Activated CD8-positive, alpha-beta memory T cell treated with anti-CD3 and anti-CD28 coated beads, Interleukin-2, amount 50 U/mL, for 1 hour (primary cell): Measurements from ENCODE around the gene RNF32.

ENCODE experiments used
- DNase-seq: peaks from one replicate; pipeline ENCODE4 v3.0.0-alpha.2; 2020; ENCODE audit errors: extremely low read depth

The RNF32 gene

DNA sequence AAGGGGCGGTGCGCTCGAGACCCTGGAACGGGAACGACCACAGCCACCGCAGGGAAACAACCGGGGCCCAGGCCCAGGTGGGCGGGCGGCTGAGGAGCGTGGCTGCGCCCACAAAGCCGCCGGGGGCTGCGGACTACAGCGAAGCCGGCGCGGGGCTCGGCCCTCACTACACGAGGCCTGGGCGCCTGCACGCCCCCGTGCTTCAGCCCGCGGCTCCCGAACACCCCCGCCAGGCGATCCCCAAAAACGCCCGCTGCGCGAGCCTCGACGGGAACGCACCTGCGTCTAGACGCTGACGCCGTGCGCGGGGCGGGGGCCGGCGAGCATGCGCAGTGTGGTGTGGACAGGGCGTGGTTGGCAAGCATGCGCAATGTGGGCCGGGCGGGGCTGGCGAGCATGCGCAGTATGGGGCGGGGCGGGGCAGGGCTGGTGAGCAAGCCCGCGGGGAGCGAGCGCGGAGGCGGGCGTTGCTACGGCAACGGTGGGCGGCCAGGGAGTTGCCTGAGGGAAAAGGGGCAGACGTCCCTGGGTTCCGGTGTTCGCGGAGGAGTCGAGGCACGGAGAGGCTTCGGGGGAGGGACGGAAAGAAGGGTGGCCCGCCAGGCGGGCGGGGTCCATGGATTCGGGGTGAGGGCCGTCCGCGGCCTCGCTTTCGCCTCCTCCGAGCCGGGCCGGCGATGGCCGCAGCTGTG, at the start of gene RNF32:
RNF32 (plus strand) TSS at position 518 of the 692 bp plus-strand sequence. CDS start 3,104 bp downstream, outside the sequence.
- peak; percentile 75 for DNase-seq

DNA sequence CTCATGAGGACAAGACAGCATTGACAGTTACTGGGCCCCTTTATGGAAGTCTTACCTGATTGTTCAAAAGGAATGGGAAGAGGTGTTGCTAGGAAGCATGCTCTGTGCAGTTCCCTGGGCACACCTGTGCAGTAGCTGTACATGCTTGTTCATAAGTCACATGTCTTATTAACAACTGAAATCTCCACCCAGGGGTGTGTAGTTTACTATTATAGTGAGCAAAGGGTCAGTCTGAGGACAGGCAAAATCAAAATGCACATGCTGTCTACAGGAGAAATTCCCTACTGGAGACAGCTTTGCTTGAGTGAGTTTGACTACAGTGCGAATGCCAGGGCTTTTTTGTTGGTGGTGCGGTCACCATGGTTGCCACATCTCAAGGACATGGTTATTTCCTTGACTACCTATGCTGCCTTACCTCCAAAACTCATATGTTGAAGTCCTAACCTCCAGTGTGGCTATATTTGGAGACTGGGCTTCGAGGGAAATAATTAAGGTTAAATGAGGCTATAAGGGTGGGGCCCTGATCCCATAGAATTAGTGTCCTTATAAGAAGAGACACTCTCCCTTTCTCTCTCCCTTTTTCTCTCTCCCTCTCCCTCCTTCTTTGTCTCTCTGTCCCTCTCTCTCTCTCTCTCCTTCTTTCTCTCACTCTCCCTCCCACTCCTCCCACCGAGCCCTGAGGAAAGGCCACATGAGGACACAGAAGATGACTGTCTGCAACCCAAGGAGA, 48.3 kb upstream of the RNF32 start:
- DNase-seq, result no peak

DNA sequence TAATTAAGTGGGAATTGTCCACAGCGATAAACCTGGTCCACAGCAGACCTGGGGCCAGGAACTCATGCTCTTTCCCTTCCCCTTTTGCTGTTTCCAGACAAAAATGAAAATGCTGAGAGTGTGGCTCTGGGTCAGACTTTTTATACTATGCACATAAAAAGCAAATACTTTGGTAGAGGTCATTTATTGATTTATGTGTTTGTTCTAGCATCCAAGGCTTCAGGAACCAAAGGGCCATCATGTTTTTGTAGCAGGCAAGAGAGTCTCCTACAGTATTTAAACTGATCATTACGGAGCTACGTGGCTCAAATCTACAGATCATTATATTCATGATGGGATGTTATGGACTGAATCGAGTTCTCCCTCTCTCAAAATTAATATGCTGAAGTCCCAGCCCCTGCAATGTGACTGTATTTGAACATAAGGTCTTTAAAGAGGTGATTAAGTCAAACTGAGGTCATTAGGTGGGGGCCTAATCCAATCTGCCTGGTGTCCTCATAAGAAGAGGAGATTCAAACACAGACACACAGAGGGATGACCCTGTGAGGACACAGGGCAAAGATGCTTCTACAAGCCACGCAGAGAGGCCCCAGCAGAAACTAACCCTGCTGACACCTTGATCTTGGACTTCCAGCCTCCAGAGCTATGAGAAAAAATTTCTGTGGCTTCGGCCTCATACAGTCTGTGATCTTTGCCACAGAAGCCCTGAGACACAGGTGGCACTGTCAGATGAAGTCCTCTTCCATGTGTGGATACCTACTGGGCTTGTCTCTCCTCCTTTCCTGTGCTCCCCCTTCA, 46.1 kb upstream of the RNF32 start:
- DNase-seq, result no peak

DNA sequence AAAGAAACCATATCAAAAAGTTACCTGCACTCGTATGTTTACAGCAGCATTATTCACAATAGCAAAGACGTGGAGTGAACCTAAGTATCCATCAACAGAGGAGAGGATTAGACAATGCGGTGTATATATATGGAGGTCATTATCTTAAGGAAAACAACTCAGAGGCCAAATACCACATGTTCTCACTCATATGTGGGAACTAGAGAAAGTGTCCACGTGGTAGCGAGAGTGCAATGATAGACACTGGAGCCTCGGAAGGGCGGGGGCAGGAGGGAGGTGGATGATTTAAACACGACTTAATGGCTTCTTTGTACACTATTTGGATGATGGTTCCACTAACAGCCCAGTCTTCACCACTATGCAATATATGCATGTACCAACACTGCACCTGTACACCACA, 40.1 kb upstream of the RNF32 start:
- no peak for DNase-seq

DNA sequence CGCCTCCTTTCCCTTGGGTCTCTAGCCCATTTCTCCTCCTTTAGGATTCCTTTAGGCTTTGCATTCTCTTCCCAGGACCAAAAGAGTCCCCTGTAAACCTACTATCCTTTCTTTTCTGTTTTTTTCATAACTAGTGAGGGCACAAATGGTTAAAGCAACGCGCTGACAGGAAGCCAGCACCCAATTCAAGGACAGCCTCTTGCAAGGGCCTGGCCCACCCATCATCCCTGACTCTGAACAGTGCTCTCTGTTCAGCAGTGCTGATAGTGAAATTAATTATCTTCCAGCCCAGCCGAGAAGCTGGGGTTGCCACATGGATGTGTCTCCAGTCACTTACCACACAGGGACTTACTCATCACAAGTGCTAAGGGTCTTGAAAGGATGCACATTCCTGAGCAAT, 38.3 kb upstream of the RNF32 start:
- DNase-seq, result no peak

DNA sequence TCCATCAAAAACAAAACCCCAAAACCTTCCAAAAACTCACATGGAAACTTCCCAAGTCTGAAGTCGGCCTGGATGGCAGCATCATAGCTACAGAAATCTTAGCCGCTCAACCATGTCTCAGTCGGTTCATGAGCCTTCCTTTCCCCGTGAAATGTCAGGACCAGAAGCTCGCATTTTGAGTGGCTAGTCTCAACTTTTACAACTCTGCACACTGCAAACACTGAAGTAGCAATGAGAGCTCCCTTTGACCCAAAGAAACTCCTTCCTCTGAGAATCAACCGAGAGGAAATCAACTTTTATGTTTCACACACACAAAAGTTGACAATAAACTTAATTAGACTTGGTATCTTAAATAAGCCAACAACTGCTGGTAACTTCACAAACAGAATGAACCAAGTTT, 37.6 kb upstream of the RNF32 start:
- no peak for DNase-seq

DNA sequence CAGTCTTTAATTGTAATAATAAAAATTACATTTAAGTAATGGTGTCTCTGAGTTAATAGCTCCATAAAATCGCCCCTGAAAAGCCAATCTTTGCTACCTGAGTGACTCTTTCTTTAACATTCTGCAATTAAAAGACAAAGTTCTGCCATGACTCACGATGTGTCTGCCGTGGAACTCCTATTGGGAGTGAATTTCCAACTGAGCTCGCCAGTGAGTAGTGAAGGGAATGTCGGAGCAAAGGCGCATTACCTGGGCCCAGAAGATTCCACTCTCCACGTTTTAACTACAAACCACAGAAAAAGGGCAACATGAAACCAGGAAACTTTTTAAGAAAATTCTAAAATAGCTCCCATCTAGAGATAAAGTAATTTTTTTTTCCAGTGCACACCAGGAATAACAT, 36.9 kb upstream of the RNF32 start:
- no peak for DNase-seq

DNA sequence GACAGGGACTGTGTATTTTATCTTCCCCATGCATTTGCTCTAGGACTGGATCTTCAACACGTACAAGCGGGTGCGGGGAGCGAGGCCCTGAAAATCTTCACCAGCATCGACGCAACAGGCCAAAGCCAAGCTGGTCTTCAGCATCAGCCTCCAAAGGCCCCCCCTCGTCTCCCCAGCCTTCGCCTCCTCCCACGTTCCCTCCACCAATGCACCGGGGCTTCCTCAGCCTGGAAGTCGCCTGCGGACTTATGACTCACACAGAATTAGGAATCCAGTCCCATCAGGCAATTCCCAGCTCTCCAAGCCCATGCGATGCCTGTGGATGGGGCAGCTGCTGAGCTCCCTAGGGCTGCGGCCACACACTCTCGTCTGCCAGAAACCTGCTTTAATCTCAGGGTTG, 36.3 kb upstream of the RNF32 start:
- no peak for DNase-seq

DNA sequence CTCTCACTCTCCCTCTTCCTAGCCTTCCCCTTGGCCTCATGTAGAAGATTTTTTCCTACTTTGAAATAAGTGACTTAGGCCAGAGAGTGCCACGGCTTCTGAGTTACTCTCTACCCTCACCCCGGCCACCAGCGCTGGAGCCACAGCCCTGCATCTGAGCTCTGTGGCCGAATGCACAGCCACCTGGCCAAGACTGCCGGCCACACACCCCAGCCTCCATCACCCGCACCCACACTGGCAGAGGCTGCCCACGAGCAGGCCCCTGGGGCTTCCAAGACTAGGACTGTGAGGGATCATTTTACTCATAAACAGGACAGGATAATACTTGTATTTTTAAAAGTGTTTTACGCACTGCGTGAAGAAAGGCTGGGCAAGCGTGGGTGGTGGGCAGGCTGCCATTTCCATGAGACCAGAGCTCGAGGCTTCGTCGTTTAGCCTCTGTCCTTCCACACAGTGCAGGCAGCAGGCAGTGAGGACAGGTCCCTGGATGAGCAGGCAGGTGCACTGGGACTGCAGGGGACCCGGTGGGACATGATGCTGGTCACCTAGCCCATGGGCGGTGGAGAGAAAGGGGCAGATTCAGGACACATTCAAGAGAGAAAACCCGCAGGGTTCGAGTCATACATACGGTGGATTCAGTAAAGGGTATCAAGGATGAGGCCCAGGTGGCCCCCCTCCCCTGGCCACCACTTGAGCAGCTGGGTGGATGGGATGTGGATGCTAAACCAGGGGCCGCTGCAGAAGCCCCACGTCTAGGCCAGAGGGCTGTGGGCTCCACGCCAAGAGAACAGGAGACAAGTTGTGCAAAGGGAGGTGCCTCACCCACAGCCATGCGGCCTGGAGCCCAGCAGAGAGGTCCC, 35.5 kb upstream of the RNF32 start:
- DNase-seq, result no peak

DNA sequence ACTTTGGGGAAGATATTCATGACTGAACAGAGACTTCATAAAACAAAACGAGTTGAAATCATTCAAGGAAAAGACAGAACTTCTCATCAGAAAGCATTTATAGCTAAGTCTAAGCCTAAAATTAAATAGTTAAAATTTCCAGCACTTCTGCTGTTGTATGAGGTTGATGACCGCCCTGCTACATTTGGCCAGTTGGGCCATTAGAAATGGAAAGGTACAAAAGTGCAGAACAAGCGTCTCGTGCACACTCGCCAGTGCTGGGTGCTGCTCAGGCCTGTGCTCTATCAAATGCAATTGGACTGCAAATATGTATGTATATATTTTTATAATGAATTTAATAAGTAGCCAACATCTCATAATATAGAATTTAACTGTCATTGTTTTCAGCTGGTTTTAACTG, 34.4 kb upstream of the RNF32 start:
- no peak for DNase-seq

DNA sequence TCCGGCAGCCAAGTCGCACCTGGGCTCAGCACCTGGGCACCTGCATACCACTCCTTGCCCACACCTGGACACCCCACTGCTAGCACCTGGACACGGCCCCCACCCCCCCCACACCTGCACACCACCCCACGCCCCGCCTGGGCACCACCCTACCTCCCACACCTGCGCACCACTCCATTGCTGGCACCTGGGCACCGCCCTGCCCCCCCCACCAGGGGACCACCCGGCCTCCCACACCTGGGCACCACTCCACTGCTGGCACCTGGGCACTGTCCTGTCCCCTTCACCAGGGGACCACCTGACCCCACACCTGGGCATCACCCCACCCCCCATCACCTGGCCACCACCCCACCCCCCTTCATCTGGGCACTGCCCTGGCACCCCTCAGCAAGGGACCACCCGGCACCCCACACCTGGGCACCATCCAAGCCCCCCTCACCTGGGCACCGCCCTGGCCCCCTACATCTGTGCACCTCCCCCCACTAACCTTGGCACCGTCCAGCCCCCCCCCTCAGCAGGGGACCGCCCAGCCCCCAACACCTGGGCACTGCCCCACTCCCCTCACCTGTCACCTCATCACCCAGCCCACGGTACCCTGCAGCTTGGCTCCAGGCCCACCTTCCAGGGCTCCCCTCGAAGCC, 33.8 kb upstream of the RNF32 start:
- no peak for DNase-seq

DNA sequence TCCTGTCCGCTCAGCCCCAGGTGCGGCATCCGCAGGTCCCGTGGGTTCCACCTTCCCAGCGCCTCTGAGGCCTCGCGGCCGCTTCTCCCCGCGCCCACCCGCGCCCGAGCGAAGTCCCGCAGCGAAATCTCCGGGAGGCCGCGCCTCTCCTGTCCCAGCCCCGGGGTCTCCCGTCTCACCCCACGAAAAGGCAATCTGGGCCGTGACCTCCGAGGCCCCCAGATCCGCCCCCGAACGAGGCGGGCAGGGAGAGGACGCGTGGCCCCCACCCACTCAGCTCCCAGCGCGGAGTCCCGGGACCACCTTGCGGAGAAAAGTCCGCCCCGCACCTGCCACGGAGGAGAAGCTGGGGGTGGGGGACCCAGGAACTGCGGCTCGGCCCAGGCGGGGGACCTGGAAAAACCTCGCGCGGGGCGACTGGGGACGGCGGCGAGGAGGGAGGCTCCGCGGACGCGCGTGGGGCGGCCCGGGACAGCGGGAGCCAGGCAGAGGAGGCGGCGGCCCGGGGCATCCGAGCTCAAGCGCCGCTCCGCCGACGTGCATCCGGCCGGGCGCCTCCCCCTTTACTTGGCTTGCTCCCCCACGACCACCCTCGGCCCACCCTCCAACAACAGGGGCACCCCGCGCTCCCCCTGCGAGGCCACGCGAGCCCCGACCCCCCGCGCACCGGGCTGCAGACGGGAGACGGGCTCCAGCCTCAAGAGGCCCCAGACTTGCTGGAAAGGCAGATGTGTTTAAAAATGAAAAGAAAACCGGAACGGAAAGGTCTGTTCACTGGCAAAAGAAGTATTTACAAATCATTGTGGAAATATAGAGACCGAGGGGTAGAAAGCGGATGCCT, 33.0 kb upstream of the RNF32 start:
- no peak for DNase-seq

DNA sequence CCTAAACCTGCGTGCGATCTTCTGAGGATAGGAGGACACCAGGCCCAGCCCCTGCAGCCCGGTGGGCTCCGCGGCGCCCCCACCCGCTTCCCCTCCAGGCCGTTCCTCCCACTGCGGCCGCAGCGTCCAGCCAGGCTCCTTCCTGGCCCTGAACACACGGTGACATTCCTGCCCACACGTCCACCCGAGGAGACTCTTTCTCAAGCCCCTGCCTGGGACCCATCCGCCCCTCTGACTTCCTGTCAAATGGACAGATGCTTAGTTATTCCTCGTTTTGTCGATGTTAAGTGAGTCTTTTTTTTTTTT, 32.4 kb upstream of the RNF32 start:
- DNase-seq, result no peak

DNA sequence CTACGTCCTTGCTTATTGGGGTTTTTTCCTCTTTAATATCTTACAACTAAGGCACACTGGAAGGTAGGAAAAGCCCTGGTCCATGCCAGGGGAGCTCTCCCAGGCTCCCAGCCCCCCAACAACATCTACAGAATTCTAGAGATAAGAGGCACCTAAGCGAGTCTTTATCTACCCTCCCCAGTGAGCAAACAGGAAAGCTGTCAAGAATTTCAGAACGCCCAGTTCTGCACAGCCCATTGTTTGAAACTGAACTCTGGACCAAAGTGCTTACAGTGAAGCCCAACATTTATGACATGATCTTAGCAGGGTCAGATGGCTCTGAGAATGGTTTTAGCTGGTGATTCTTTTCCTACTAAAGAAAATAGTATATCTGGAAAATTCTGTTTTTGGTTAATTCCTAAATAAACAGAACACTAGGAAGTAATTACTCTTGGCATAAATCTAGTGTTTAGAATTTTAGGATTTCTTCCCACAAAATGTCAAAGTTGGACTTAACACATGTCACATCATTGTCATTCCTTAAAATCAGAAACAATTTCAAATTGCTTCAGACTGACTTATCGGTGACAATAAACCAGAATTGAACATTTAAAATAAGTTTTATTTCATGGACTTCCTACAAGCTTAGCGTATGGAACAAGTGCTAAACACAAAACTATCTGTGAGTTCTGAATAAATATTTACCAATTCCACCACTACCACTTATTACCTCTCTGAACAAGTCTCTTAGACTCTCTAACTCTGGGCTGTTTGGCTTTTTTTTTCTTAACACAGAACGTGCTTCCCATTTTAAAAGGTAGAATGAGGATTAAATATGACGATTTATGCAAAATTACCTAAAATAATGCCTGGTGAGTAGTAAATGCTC, 31.3 kb upstream of the RNF32 start:
- no peak for DNase-seq

DNA sequence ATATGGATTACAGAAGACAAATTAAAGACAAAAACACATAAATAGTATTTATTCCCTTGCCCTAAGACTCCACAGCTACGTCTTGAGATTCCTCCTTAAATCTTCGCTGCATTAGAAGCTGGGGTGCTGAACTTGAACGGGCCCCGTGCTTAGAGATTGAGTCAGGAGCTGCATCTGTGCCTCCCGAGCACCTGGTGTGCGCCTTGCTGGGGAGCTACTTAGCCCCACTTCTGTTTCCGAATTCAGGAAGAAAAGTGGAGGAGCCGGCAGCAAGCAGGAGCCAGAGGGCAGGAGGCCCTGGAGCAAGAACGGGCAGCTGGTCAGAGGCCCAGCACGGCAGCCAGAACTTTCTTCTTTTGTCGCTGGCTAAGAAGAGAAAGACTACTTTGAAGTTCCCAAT, 30.4 kb upstream of the RNF32 start:
- no peak for DNase-seq

DNA sequence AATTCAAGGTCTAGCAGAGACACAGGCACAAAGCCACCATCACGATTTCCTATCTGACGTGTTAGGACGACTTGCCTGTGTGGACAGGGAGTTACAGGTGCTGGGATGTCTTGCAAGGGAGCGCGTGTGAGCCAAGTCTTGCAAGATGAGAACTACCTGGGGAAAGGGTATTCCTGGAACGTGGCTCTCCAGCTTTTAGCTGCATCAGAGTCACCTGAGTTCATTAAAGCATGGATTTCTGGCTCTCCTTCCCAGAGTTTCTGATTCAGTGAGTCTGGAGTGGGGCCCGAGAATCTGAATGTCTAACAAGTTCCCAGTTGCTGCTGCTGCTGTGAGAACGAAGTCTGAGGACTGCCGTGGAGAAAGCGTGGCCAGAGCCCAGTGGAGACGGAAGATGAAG, 30.0 kb upstream of the RNF32 start:
- DNase-seq, result no peak

DNA sequence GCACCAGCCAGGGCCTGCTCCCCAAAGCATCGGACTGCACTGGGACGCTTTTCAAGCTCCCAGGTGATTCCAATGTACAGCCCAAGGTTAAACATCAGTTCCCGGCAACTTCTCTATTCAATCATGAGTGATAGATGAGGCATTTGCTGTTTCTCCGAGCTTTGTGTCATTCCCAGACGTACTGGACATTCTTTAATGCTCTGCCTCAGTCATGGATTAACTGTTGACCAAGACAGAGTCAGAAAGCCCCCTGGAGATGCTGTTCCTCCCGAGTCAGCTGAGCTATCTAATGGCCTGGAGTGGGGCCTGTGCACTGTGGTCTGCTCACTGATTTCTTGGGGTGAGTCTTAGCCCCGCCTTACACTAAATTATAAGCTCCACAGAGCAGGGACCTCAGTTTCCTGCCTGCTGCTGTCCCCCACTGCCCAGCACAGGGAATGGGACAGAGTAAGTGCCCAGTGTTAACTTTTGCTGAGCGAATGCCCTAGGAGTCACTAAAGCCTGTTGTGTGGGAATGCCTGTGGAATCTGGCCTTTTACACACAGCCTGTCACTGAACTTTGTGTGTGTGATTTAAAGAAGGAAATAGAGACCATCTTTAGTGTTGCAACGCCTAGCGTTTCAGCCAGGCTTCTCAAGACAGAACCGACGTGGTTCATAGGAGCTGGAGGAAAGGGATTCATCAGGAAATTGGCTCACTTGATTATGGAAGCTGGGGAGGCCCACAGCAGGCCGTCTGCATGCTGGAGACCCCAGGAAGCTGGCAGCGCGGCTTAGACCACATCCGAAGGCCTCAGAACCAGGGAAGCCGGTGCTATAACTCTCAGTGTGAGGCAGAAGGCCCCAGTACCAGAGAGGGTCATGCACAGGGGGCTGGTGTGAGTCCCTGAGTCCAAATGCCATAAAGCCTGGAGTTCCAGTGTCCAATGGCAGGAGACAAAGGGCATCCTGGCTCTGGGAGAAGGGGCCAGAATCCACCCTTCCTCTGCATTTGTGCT, 29.3 kb upstream of the RNF32 start:
- no peak for DNase-seq

DNA sequence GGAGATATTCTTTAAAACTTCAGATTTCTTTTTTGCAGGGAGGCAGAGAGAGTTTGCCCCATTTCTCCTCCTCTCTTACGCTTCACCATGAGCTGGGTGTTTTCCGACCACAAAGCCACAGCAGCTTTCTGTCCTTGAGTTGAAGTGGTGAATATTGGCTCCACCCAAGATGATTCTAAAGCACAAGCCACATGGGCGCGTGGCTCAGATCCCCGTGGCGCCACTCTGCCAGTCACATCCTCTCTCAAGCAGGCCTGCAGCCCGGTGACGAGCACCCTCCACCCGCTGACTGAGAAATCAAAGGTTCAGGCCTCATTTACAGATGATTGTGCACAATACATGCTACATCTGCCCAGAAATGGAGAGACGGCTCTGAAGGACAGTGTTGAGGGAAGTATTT, 27.6 kb upstream of the RNF32 start:
- DNase-seq, result peak; percentile 60
